H1 (cell line): ENCODE results near the gene NR2C2AP.

ENCODE experiments used
- JUN ChIP-seq: IDR thresholded peaks from 2 replicates; pipeline ENCODE4 v1.6.1; 2011; ENCODE audit warnings: low read depth, mild to moderate bottlenecking, improper control_type of control experiment, low read length
- TF ChIP-seq, protein P1 (sequence below), 3 experiments: IDR thresholded peaks; 1 replicate in 2 of 3; 2 replicates in 1 of 3; pipeline versions ENCODE4 v1.5.1 to v1.6.1; 2011; ENCODE audit warnings: low read length in 3 of 3, mild to moderate bottlenecking in 3 of 3, inconsistent platforms in 2 of 3, low read depth in 1 of 3, moderate library complexity in 1 of 3; ENCODE audit not compliant: insufficient read depth in 1 of 3; ENCODE audit errors: control extremely low read depth in 1 of 3

DNA sequence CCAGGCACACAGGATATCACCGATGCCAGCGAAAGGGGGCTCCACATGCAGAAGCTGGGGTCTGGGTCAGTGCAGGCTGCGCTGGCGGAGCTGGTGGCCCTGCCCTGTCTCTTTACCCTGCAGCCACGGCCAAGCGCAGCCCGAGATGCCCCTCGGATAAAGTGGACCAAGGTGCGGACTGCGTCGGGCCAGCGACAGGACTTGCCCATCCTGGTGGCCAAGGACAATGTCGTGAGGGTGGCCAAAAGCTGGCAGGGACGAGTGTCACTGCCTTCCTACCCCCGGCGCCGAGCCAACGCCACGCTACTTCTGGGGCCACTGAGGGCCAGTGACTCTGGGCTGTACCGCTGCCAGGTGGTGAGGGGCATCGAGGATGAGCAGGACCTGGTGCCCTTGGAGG, 15.7 kb upstream of the NR2C2AP start:
- no peak for TF ChIP-seq JUN
- TF ChIP-seq, protein P1, sequence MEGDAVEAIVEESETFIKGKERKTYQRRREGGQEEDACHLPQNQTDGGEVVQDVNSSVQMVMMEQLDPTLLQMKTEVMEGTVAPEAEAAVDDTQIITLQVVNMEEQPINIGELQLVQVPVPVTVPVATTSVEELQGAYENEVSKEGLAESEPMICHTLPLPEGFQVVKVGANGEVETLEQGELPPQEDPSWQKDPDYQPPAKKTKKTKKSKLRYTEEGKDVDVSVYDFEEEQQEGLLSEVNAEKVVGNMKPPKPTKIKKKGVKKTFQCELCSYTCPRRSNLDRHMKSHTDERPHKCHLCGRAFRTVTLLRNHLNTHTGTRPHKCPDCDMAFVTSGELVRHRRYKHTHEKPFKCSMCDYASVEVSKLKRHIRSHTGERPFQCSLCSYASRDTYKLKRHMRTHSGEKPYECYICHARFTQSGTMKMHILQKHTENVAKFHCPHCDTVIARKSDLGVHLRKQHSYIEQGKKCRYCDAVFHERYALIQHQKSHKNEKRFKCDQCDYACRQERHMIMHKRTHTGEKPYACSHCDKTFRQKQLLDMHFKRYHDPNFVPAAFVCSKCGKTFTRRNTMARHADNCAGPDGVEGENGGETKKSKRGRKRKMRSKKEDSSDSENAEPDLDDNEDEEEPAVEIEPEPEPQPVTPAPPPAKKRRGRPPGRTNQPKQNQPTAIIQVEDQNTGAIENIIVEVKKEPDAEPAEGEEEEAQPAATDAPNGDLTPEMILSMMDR (IDR thresholded peaks at IDR 0.05; ENCODE audit: control extremely low read depth in 1 of 3, insufficient read depth in 1 of 3, low read depth in 1 of 3, low read length in 3 of 3): no peak
